Keratinocyte (primary cell): ENCODE data around the gene C19orf25.

Source experiments
- EZH2 ChIP-seq: IDR thresholded peaks from one replicate; pipeline ENCODE4 v1.6.1; 2012; ENCODE audit warnings: inconsistent platforms, mild to moderate bottlenecking, low read length, moderate library complexity
- TF ChIP-seq, protein P1 (sequence below), 3 experiments: IDR thresholded peaks in 1 of 3; conservative IDR thresholded peaks in 1 of 3; optimal IDR thresholded peaks in 1 of 3; 2 replicates in 2 of 3; 3 replicates in 1 of 3; pipeline versions ENCODE3 to v1.5.1; 2011; ENCODE audit warnings: low read length in 3 of 3, mild to moderate bottlenecking in 3 of 3, moderate library complexity in 2 of 3, control low read depth in 1 of 3, inconsistent platforms in 1 of 3; ENCODE audit not compliant: insufficient read depth in 2 of 3; ENCODE audit errors: extremely low read depth in 1 of 3

GRCh38 chr19:1507192-1507660, 28.2 kb upstream of the C19orf25 start:
- TF ChIP-seq, protein P1, sequence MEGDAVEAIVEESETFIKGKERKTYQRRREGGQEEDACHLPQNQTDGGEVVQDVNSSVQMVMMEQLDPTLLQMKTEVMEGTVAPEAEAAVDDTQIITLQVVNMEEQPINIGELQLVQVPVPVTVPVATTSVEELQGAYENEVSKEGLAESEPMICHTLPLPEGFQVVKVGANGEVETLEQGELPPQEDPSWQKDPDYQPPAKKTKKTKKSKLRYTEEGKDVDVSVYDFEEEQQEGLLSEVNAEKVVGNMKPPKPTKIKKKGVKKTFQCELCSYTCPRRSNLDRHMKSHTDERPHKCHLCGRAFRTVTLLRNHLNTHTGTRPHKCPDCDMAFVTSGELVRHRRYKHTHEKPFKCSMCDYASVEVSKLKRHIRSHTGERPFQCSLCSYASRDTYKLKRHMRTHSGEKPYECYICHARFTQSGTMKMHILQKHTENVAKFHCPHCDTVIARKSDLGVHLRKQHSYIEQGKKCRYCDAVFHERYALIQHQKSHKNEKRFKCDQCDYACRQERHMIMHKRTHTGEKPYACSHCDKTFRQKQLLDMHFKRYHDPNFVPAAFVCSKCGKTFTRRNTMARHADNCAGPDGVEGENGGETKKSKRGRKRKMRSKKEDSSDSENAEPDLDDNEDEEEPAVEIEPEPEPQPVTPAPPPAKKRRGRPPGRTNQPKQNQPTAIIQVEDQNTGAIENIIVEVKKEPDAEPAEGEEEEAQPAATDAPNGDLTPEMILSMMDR (optimal IDR thresholded peaks at IDR 0.05 in 1 of 3, IDR thresholded peaks at IDR 0.05 in 1 of 3, conservative IDR thresholded peaks at IDR 0.05 in 1 of 3; ENCODE audit: extremely low read depth in 1 of 3, insufficient read depth in 2 of 3, low read length in 3 of 3) = no peak
- no peak for TF ChIP-seq EZH2
